ENCODE results near the gene AKAP13.
"Not testable (repeated sequence)": the region's sequence is repeated elsewhere in the genome, so short reads cannot be mapped to it uniquely, and the experiment has no call there.

AKAP13 gene

DNA sequence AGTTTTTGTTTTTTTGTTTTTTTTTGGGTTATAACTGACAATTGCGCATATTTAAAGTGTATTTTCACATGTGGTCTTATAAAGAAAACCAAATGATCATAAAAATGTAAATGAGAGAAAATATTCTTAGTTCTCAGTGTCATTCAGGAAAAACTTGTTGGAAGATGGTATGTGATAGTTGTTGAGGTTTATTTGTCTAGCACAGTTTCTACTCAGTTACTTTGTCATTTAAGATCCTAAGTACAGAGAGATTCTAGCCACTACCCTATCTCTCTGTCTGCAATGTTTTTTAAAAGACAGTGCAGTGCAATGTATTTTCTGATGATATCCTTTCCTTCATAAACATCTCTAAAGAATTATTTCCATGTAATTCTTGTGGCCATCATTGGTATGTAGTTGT lies 46.1 kb downstream of the AKAP13 start:
- no peak for DNase-seq (ENCODE audit: low read depth, low spot score)
- H3K4me3 ChIP-seq (ENCODE audit: low read length): no peak overlapping the region

DNA sequence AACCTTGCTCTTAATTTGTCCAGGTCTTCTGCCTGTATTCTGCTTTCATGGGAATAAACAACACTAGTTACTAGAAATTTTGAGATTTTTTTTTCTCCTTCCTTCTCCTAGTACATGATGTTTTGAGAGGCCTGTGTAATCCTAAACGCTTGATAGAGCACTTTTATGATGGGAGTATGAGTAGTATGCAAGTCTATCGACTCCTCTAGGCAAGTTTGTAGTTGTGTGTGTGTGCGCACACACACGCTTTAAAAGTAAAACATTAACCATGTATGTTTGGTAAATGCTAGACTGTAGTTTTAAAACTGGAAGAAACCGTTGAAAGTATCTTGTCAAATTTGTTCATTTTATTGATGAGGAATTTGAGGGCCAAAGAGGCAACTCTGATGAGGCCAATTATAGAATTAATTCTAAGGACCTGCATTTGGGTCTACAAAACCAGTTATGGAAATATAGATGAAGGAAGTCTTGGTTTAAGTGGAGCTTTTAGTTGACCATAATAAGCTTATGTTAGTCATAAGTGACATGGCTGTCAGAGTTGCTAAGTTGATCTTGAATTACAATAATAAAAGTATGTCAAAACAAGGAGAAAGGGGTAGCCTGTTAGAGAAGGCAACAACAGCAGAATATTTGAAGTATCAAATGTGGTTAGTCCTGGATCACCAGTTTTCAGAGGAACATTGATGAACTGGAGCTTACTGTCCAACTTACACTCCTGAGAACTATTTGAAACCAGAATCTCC lies 47.1 kb downstream of the AKAP13 start:
- H3K4me3 ChIP-seq (ENCODE audit: low read length): no peak overlapping the region
- DNase-seq (ENCODE audit: low read depth, low spot score): no peak

GRCh38 chr15:85429522-85429921 lies 49.1 kb downstream of the AKAP13 start:
- no peak overlapping the region for H3K4me3 ChIP-seq (ENCODE audit: low read length)
- DNase-seq (ENCODE audit: low read depth, low spot score): no peak

DNA sequence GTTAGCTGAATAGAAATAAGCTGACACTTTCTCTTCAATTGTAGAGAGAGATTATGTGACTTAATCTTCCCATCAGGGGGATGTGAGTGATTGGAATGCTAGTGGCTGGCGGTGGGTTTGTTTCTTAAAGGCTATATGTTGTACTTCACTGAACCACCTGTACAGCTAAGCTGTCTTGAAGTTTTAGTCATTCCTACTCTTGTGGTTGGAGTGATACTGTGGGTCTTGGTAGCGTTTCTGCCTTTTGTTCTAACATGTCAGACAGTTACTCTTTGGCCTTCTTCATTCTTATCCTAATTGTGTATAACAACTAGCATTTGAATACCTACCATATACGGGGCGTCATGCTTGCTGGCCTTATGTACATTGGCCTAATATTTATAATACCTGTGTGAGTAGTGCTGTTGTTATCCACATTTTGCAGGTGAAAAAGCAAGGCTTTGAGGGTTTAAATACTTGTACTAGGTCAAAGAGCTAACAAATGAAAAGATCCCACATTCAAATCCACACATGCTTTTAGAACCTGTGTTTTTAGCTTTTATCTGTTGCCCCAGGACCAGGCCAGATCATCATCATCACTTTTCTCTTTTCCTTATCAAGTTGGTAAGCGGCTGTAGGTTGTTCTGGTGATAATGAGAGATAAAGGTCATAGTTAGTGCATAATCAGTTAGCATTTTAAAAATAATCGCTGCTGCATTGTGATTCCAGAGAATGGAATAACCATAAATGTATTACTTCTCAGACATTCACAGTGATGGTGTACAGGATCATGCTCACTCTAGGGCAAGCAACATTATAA lies 50.2 kb downstream of the AKAP13 start:
- DNase-seq (ENCODE audit: low read depth, low spot score): no peak
- H3K4me3 ChIP-seq (ENCODE audit: low read length): no peak overlapping the region

DNA sequence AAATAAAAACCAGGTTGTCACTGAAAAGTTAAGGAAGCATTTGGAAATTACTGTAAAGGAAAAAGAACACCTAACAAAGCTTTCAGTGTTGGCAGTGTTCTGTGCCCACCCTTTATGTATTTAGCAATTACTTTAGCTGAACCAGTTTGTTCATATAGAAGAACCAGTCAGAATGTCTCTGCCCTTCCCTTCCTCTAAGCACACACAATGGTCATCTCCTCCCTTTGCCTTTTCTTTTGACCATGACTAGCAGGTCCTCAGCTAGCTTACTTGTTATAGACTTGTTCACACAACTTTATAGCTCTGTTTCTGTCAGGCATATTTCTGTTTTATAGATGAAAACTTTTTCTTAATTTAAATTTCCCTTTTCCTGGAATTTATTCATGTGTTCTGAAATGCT lies 59.6 kb downstream of the AKAP13 start:
- DNase-seq (ENCODE audit: low read depth, low spot score): no peak
- H3K4me3 ChIP-seq (ENCODE audit: low read length): no peak overlapping the region

DNA sequence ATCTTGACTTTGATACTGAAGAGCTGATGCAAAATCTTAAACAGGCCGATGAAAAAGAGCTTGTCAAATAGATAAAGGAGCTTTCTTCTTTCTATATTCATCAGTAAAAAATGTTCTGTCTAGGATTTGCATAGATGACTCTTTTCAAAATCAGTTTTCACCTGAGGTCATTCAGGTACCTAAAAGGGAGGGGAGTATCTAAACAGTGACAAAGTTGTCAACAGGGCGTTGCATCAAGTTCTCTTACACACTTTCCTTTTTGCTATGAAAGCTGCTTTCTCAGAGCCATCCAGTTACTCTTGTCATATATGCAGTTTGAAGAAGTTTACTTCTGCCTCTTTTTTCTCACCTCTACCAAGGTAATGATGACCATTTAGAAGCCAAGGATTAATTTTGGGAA lies 60.0 kb downstream of the AKAP13 start:
- no peak for DNase-seq (ENCODE audit: low read depth, low spot score)
- H3K4me3 ChIP-seq (ENCODE audit: low read length): no peak overlapping the region

- not testable (repeated sequence) for H3K4me3 ChIP-seq (ENCODE audit: low read length); DNase-seq (ENCODE audit: low read depth, low spot score)
Observed at GRCh38 chr15:85441854-85442253, 61.5 kb downstream of the AKAP13 start.

- DNase-seq (ENCODE audit: low read depth, low spot score): no peak
- H3K4me3 ChIP-seq (ENCODE audit: low read length): no peak overlapping the region
Observed at GRCh38 chr15:85443046-85443445, 62.6 kb downstream of the AKAP13 start.

GRCh38 chr15:85443593-85444087 lies 63.2 kb downstream of the AKAP13 start:
- DNase-seq (ENCODE audit: low read depth, low spot score): peak; percentile 60
- H3K4me3 ChIP-seq (ENCODE audit: low read length): no peak overlapping the region

DNA sequence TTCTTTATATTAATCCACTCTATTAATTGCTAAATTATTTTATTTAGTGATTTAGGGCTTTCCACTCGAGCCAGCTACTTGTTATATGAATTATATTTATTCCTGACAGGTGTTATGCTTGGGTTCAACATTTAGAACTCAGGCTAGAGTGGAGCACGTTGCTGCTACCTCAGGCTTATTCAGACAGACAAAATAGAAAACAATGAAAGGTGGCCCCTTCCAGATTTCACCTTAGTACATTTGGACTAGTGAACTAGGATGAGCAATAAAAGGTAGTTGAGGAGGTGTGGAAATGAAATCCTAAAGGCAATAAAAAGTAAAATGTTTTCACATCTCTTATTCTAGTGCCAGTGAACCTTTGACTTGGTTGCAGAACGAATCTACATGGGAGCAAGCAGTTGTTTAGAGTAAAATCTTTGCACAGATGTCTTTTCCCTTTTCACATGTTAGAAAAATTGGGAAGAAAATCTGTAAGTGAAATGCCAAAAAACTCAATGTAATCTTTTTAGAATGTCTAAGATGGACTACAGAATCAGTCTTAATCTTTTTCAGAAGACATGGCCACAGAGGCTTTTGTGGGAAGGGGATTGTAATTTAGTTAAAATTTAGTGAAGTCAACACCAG lies 63.8 kb downstream of the AKAP13 start:
- no peak overlapping the region for H3K4me3 ChIP-seq (ENCODE audit: low read length)
- no peak for DNase-seq (ENCODE audit: low read depth, low spot score)

- no peak overlapping the region for H3K4me3 ChIP-seq (ENCODE audit: low read length)
- no peak for DNase-seq (ENCODE audit: low read depth, low spot score)
Observed at GRCh38 chr15:85445361-85445760, 65.0 kb downstream of the AKAP13 start.

DNA sequence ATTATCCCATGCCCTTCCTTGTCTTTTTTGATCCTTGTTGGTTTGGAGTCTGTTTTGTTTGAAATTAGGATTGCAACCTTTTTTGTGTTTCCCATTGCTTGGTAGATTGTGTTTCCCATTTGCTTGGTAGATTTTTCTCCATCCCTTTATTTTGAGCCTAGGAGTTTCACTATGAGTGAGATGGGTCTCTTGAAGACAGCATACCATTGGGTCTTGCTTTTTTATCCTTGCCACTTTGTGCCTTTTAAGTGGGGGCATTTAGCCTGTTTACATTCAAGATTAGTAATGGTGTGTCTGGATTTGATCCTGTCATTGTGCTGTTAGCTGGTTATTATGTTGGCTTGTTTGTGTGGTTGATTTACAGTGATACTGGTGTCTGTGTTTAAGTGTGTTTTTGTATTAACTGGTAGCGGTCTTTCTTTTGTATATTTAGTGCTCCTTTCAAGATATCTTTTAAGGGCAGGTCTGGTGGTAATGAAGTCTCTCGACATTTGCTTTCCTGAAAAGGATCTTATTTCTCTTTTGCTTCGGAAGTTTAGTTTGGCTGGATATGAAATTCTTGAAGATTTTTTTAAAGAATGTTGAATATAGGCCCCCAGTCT lies 70.8 kb downstream of the AKAP13 start:
- DNase-seq (ENCODE audit: low read depth, low spot score): no peak
- H3K4me3 ChIP-seq (ENCODE audit: low read length): no peak overlapping the region

- H3K4me3 ChIP-seq (ENCODE audit: low read length): no peak overlapping the region
- no peak for DNase-seq (ENCODE audit: low read depth, low spot score)
Observed at GRCh38 chr15:85452436-85452835, 72.0 kb downstream of the AKAP13 start.

DNA sequence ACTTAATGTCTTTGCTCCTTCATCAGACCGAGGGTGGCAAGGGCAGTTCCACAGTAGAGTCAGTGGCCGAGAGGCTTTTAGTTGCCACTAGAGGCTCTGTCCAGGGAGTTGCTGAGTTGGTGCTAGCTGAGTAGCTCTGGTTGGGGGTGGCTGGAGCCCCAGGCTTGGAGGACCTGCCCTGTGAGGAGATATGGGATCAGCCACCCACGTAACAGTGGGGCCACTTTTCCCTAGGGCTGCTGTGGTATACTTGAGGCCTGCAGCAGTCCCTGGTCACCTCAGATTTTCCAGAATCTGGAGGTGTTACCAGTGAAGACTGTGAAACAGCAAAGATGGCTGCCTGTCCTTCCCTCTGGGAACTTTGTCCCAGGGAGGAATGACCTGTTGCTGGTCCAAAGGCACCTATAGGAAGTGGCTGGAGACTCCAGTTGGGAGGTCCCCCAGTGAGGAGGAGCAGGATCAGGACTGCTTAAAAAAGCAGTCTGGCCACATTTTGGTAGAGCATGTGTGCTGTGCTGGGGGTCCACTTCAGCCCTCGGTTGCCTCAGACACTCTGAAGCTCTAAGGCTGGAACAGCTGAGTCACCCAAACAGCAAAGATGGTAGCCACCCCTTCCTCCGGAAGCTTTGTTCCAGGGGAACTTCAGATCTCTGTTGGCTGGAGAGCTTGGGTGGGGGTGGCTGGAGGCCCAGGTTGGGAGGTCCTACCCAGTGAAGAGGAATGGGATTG lies 72.9 kb downstream of the AKAP13 start:
- DNase-seq (ENCODE audit: low read depth, low spot score): no peak

DNA sequence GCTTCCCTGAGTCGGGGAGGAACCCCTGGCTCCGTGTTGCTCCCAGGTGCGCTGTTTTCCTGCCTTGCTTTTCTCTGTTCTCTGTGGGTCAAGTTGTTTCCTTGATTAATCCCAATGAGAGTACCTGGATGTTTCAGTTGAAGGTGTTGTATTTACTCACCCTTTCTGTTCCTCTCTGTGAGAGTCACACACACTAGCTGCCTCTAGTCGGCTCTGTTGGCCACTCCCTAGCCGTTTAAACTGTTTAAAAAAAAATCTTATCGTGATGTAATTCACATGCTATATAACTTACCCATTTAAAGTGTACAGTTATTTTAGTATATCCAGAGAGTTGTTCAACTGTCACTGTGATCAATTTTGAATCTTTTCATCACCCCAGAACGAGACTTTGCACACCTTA lies 74.0 kb downstream of the AKAP13 start:
- no peak overlapping the region for H3K4me3 ChIP-seq (ENCODE audit: low read length)
- DNase-seq (ENCODE audit: low read depth, low spot score): no peak

More for the DNA sequence above, 72.9 kb downstream of the AKAP13 start:
- H3K4me3 ChIP-seq (ENCODE audit: low read length): no peak overlapping the region

DNA sequence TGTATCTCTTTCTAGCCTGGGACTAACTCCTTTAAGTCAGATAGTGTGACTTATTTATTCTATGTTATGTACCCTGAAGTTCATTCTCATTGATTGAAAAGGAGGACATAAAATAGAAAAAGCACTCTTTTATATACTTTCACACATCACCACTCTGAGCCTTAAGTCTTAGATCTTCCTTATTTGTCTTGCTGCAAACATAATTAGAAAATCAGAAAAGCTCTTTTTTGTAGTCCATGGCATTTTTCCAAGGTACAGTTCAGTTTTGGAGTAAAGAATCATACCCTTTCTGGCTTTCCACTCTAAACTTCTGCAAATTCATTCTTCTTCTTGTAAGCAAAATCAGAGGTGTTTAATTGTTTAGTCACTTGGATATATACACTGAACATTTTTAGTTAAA lies 75.5 kb downstream of the AKAP13 start:
- no peak for DNase-seq (ENCODE audit: low read depth, low spot score)
- H3K4me3 ChIP-seq (ENCODE audit: low read length): no peak overlapping the region

GRCh38 chr15:85456798-85457197 lies 76.4 kb downstream of the AKAP13 start:
- DNase-seq (ENCODE audit: low read depth, low spot score): no peak
- H3K4me3 ChIP-seq (ENCODE audit: low read length): no peak overlapping the region

- no peak overlapping the region for H3K4me3 ChIP-seq (ENCODE audit: low read length)
- DNase-seq (ENCODE audit: low read depth, low spot score): no peak
Observed at GRCh38 chr15:85457392-85457968, 77.1 kb downstream of the AKAP13 start.

GRCh38 chr15:85458764-85459163 lies 78.4 kb downstream of the AKAP13 start:
- H3K4me3 ChIP-seq (ENCODE audit: low read length): no peak overlapping the region
- DNase-seq (ENCODE audit: low read depth, low spot score): no peak
